Peyer's patch (tissue), 4 donors: ENCODE results near the gene OST4.
"Not testable (repeated sequence)": the region's sequence is repeated elsewhere in the genome, so short reads cannot be mapped to it uniquely, and the experiment has no call there.

Source experiments
- CTCF ChIP-seq, 6 experiments: fragments of 450-650 bp in 4 of 6; fragments of 200-600 bp in 2 of 6; sonication (generic) in 1 of 6; IDR thresholded peaks; one replicate each; pipeline ENCODE4 v1.5.1; 2017 to 2019; ENCODE audit warnings: antibody characterized with exemption in 6 of 6, mild to moderate bottlenecking in 3 of 6, moderate library complexity in 1 of 6
- POLR2A ChIP-seq, 2 donors: fragments of 450-650 bp; IDR thresholded peaks; one replicate each; pipeline ENCODE4 v1.5.1; 2017; ENCODE audit warnings: antibody characterized with exemption in 2 of 2, mild to moderate bottlenecking in 2 of 2, moderate library complexity in 2 of 2

- not testable (repeated sequence) for TF ChIP-seq CTCF, POLR2A (IDR thresholded peaks at IDR 0.05)
Measured at GRCh38 chr2:27119330-27119670, 47.8 kb upstream of the OST4 start.
